Lung (tissue), 12 donors: ENCODE data around the gene DRC3. TPM values are rescaled to one million over a fixed set of nuclear protein-coding genes. Genes with fewer than 3 reads are reported as not detected.

ENCODE experiments used
- ATAC-seq: fragments of 200-7000 bp; cut with Tn5 transposase; one replicate; pipeline ENCODE4 v1.9.1; 2020; ENCODE audit warnings: moderate number of reproducible peaks; ENCODE audit not compliant: insufficient read depth, low FRiP score
- DNase-seq, 3 donors: peaks; one replicate each; pipeline ENCODE4 v3.0.0-alpha.2; 2013 to 2017
- H3K27ac ChIP-seq, 2 donors: one replicate each; pipeline ENCODE4 v1.5.1; 2013; ENCODE audit warnings: mild to moderate bottlenecking in 2 of 2, moderate library complexity in 2 of 2, control low read depth in 1 of 2, inconsistent platforms in 1 of 2, low read depth in 1 of 2, low read length in 1 of 2
- H3K27me3 ChIP-seq, 3 donors: one replicate each; pipeline ENCODE4 v1.5.1; 2013; ENCODE audit warnings: low read length in 2 of 3; ENCODE audit not compliant: control insufficient read depth in 3 of 3, insufficient read depth in 3 of 3
- H3K36me3 ChIP-seq, 4 donors: one replicate each; pipeline ENCODE4 v1.5.1; 2013; ENCODE audit warnings: low read length in 4 of 4, mild to moderate bottlenecking in 1 of 4, moderate library complexity in 1 of 4; ENCODE audit not compliant: control insufficient read depth in 4 of 4, insufficient read depth in 4 of 4
- H3K4me1 ChIP-seq, 5 donors: one replicate each; pipeline ENCODE4 v1.5.1; 2013; ENCODE audit warnings: low read length in 5 of 5, mild to moderate bottlenecking in 2 of 5, moderate library complexity in 1 of 5; ENCODE audit not compliant: control insufficient read depth in 5 of 5, insufficient read depth in 5 of 5
- H3K4me3 ChIP-seq: one replicate; pipeline ENCODE4 v1.5.1; 2013; ENCODE audit warnings: mild to moderate bottlenecking, control low read depth, moderate library complexity
- H3K9ac ChIP-seq, 2 donors: one replicate each; pipeline ENCODE4 v1.5.1; 2013; ENCODE audit warnings: low read length in 2 of 2, control low read depth in 1 of 2; ENCODE audit not compliant: insufficient read depth in 1 of 2
- H3K9me3 ChIP-seq, 4 donors: one replicate each; pipeline ENCODE4 v1.5.1; 2013; ENCODE audit warnings: low read length in 3 of 4, mild to moderate bottlenecking in 1 of 4, moderate library complexity in 1 of 4; ENCODE audit not compliant: control insufficient read depth in 4 of 4, insufficient read depth in 3 of 4
- CTCF ChIP-seq: IDR thresholded peaks from 2 replicates; pipeline ENCODE4 v1.5.1; 2012; ENCODE audit warnings: mild to moderate bottlenecking; ENCODE audit errors: control extremely low read depth, extremely low read depth
- WGBS, 2 donors: extraction: QIAGEN DNeasy Blood & Tissue Kit; methylation state at CpG; one replicate each; pipeline ENCODE4 v1.1.7; 2013; 5-methylcytosine and 5-hydroxymethylcytosine counted together
- polyA plus RNA-seq, 2 donors: library from polyadenylated mRNA; stranded (reverse); fragments of 200-250 nt; gene quantifications; one replicate each; pipeline ENCODE4 v1.2.1, GENCODE V29; 2013
- total RNA-seq, 2 donors: library from RNA; depleted of rRNA in 1 of 2; stranded (reverse); fragments of >200 nt in 1 of 2; gene quantifications; one replicate each; pipeline ENCODE4 v1.2.1, GENCODE V29; 2014 to 2021
- donor health status: control.
- donor health status: control.
- donor health status: Bipolar disorder and iron deficiency.
- donor health status: healthy.
- donor health status: DM: yes; HTN: yes; CAD: no.

DRC3 gene
- total and polyA plus RNA-seq, 4 donors = 6.6 to 29.5 (median 13.5) TPM

- Histone ChIP-seq H3K27ac (no peak overlapping the region), H3K9ac (no peak overlapping the region), H3K4me3 (no peak overlapping the region), H3K4me1 (peaks cover 6 to 50% (median 14%) of the 10 kb centered on the region in 5 donors), H3K36me3 (no peaks in the 10 kb centered on the region), H3K27me3 (no peaks in the 10 kb centered on the region), H3K9me3 (no peaks in the 10 kb centered on the region)
- ATAC-seq (no peak), DNase-seq (no peak)
- TF ChIP-seq CTCF = no peak
- WGBS, 2 donors = 91 to 100% methylated on average over 2 of the region's 2 CpGs
Measured at GRCh38 chr17:17934214-17934613, 38.4 kb upstream of the DRC3 start.

DNA sequence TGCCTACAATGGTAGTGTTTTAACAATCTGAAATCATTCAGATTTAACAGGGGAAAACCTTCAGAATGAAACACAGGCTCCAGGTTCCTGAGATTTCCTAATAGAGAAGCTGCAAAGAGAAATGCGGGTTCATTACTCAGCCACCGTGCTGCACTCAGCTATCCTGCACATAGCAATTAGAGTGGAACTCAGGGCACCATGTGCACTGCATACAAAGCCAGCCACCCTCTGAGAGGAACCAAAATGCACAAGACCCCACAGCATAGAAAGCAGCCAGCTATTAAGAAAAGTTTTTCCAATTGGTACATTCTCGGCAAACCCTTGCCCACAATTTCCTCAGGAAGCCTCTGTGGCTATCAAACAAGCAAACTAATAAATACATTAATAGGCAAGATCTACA, 37.9 kb upstream of the DRC3 start:
- Histone ChIP-seq H3K27me3 (no peaks in the 10 kb centered on the region), H3K36me3 (no peaks in the 10 kb centered on the region), H3K4me3 (no peak overlapping the region), H3K9ac (no peak overlapping the region), H3K4me1 (peaks cover 1 to 49% (median 11%) of the 10 kb centered on the region in 5 donors), H3K9me3 (no peaks in the 10 kb centered on the region), H3K27ac (no peak overlapping the region)
- DNase-seq = no peak
- TF ChIP-seq CTCF = no peak
- WGBS, 2 donors = 37 to 65% methylated on average over 3 of the region's 3 CpGs
- ATAC-seq = no peak

DNA sequence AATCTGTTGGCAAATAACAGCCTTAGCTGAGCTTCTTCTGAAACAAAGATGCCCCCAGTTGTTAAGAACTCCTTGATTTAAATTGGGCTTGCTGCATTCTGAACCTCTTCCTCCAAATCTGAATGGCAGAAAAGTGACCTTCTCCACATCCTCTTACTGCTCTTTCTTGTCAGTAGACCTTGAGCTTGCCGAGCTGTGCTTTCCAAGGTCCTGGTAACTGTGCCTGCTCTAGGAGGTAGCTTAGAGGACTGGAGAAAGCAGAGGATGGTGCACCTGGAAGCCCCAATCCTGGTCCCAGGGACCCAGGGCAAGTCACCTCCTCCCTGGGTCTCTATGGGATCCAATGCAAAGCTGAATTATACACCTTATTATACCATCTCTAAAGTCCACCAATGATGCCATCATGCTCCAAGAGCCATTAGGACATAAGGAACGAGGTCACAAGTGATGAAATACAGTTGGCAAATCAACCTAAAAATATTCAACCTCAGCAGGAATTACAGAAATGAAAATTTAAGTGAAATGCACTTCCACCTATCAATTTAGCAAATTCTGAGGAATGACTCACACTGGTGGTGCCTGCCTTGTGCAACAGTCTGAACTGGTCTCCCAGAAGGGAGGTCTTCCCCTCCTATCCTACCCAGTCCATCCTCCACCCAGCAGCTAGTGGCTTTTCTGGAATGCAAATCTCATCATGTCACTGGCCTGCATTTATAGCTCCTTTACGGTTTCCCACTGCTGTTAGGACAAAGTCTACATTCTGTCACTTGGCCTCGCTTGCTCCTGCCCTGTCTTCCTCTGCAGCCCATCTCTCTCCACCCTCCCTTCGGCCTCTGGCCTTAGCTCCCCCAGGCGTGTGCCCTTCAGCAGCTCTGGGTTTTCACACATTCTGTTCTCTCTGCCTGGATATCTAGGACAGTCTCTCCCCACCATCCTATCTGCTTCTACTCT, 37.1 kb upstream of the DRC3 start:
- ATAC-seq (peak; percentile 77), DNase-seq (no peak)
- Histone ChIP-seq H3K27ac (peak overlapping the region; percentile 55 to 74), H3K9ac (no peak overlapping the region), H3K36me3 (no peaks in the 10 kb centered on the region), H3K4me3 (no peak overlapping the region), H3K27me3 (no peaks in the 10 kb centered on the region), H3K9me3 (no peaks in the 10 kb centered on the region), H3K4me1 (peaks cover 0 to 49% (median 13%) of the 10 kb centered on the region in 5 donors)
- TF ChIP-seq CTCF = no peak
- 61 to 69% methylated on average over 6 of the region's 6 CpGs for WGBS, 2 donors
